H9 (cell line): ENCODE results near the gene SMC3. TPM values are rescaled to one million over a fixed set of nuclear protein-coding genes. Genes with fewer than 3 reads are reported as not detected.

Experiments
- DNase-seq: peaks from one replicate; pipeline ENCODE4 v3.0.0-alpha.2; 2017
- H2AFZ ChIP-seq: one replicate; pipeline ENCODE4 v1.6.1; 2013; ENCODE audit warnings: mild to moderate bottlenecking, low read length, control low read depth, moderate library complexity
- H2AK5ac ChIP-seq: 2 replicates; pipeline ENCODE4 v1.6.1; 2013; ENCODE audit warnings: low read length, control low read depth, mixed read lengths; ENCODE audit not compliant: insufficient read length
- H2BK120ac ChIP-seq: one replicate; pipeline ENCODE4 v1.6.1; 2013; ENCODE audit warnings: low read depth, mild to moderate bottlenecking, low read length, control low read depth, inconsistent platforms; ENCODE audit not compliant: poor library complexity, severe bottlenecking
- H2BK12ac ChIP-seq: 2 replicates; pipeline ENCODE4 v1.6.1; 2013; ENCODE audit warnings: low read length, control low read depth, mixed read lengths, low read depth; ENCODE audit not compliant: insufficient read length
- H2BK15ac ChIP-seq: 2 replicates; pipeline ENCODE4 v1.6.1; 2013; ENCODE audit warnings: low read depth, low read length, control low read depth
- H2BK20ac ChIP-seq: one replicate; pipeline ENCODE4 v1.6.1; 2013; ENCODE audit warnings: low read depth, mild to moderate bottlenecking, low read length, control low read depth, inconsistent platforms; ENCODE audit not compliant: poor library complexity, severe bottlenecking
- H2BK5ac ChIP-seq: 2 replicates; pipeline ENCODE4 v1.6.1; 2013; ENCODE audit warnings: low read length, control low read depth, mixed read lengths; ENCODE audit not compliant: insufficient read length
- H3K14ac ChIP-seq: 2 replicates; pipeline ENCODE4 v1.6.1; 2013; ENCODE audit warnings: low read length, control low read depth; ENCODE audit not compliant: insufficient read depth
- H3K18ac ChIP-seq: 2 replicates; pipeline ENCODE4 v1.6.1; 2013; ENCODE audit warnings: low read depth, mild to moderate bottlenecking, mixed read lengths, low read length, control low read depth; ENCODE audit not compliant: insufficient read length
- H3K23ac ChIP-seq: 2 replicates; pipeline ENCODE4 v1.6.1; 2013; ENCODE audit warnings: low read length, control low read depth, mixed read lengths, low read depth; ENCODE audit not compliant: insufficient read length
- H3K23me2 ChIP-seq: 2 replicates; pipeline ENCODE4 v1.6.1; 2013; ENCODE audit warnings: low read depth, mild to moderate bottlenecking, mixed read lengths, low read length, control low read depth; ENCODE audit not compliant: insufficient read length, poor library complexity, severe bottlenecking
- H3K27ac ChIP-seq: 2 replicates; pipeline ENCODE4 v1.5.1; 2013; ENCODE audit warnings: low read length, control low read depth, mixed read lengths, low read depth; ENCODE audit not compliant: insufficient read length
- H3K27me3 ChIP-seq: 2 replicates; pipeline ENCODE4 v1.6.1; 2013; ENCODE audit warnings: low read length, control low read depth, inconsistent platforms; ENCODE audit not compliant: insufficient read depth
- H3K4ac ChIP-seq: 2 replicates; pipeline ENCODE4 v1.6.1; 2013; ENCODE audit warnings: low read depth, mild to moderate bottlenecking, control low read depth, inconsistent platforms, low read length, moderate library complexity
- H3K4me1 ChIP-seq: 2 replicates; pipeline ENCODE4 v1.6.1; 2013; ENCODE audit warnings: low read length, control low read depth, inconsistent platforms; ENCODE audit not compliant: insufficient read depth
- H3K4me2 ChIP-seq: 2 replicates; pipeline ENCODE4 v1.6.1; 2013; ENCODE audit warnings: low read length, control low read depth, mixed read lengths; ENCODE audit not compliant: insufficient read length, insufficient read depth
- H3K56ac ChIP-seq: 2 replicates; pipeline ENCODE4 v1.6.1; 2013; ENCODE audit warnings: low read depth, mild to moderate bottlenecking, mixed read lengths, low read length, control low read depth; ENCODE audit not compliant: insufficient read length
- H3K79me1 ChIP-seq: 2 replicates; pipeline ENCODE4 v1.6.1; 2013; ENCODE audit warnings: low read depth, mild to moderate bottlenecking, moderate library complexity, low read length, control low read depth, inconsistent platforms; ENCODE audit not compliant: insufficient read depth, poor library complexity, severe bottlenecking
- H3K79me2 ChIP-seq: 2 replicates; pipeline ENCODE4 v1.6.1; 2013; ENCODE audit warnings: low read length, control low read depth, inconsistent platforms; ENCODE audit not compliant: insufficient read depth
- H3K9ac ChIP-seq: 2 replicates; pipeline ENCODE4 v1.6.1; 2013; ENCODE audit warnings: low read length, control low read depth, mixed read lengths; ENCODE audit not compliant: insufficient read length; ENCODE audit errors: extremely low read depth
- H3K9me3 ChIP-seq: one replicate; pipeline ENCODE4 v1.6.1; 2013; ENCODE audit warnings: low read depth, low read length, inconsistent platforms; ENCODE audit not compliant: control insufficient read depth
- H3T11ph ChIP-seq: one replicate; pipeline ENCODE4 v1.6.1; 2013; ENCODE audit warnings: mild to moderate bottlenecking, low read length, control low read depth, inconsistent platforms
- H4K20me1 ChIP-seq: one replicate; pipeline ENCODE4 v1.6.1; 2013; ENCODE audit not compliant: control insufficient read depth, insufficient read length, insufficient read depth
- H4K5ac ChIP-seq: 2 replicates; pipeline ENCODE4 v1.6.1; 2013; ENCODE audit warnings: low read depth, mild to moderate bottlenecking, mixed read lengths, low read length, control low read depth; ENCODE audit not compliant: insufficient read length
- H4K8ac ChIP-seq: replicated peaks from 2 replicates; pipeline ENCODE4 v1.6.1; 2013; ENCODE audit warnings: low read length, control low read depth, mixed read lengths, low read depth; ENCODE audit not compliant: insufficient read length
- H4K91ac ChIP-seq: 2 replicates; pipeline ENCODE4 v1.6.1; 2013; ENCODE audit warnings: low read depth, mild to moderate bottlenecking, moderate library complexity, mixed read lengths, low read length, control low read depth; ENCODE audit not compliant: insufficient read length
- H3K27ac Mint-ChIP-seq, 3 experiments: 2 replicates in 2 of 3; 3 replicates in 1 of 3; pipeline ENCODE4 v1.8.0; 2020 to 2021; ENCODE audit warnings: mixed read lengths in 3 of 3, mild to moderate bottlenecking in 1 of 3, moderate library complexity in 1 of 3
- H3K27me3 Mint-ChIP-seq: 2 replicates; pipeline ENCODE4 v1.8.0; 2021; ENCODE audit warnings: low read depth, mild to moderate bottlenecking, moderate library complexity, mixed read lengths
- H3K36me3 Mint-ChIP-seq, 3 experiments: 2 replicates in 2 of 3; 3 replicates in 1 of 3; pipeline ENCODE4 v1.8.0; 2020 to 2021; ENCODE audit warnings: low read depth in 3 of 3, mixed read lengths in 3 of 3; ENCODE audit not compliant: insufficient read depth in 1 of 3
- H3K4me1 Mint-ChIP-seq, 2 experiments: 2 replicates each; pipeline ENCODE4 v1.8.0; 2020; ENCODE audit warnings: mixed read lengths in 2 of 2
- H3K4me3 Mint-ChIP-seq, 2 experiments: 2 replicates in 1 of 2; 3 replicates in 1 of 2; pipeline ENCODE4 v1.8.0; 2020 to 2021; ENCODE audit warnings: mild to moderate bottlenecking in 2 of 2, mixed read lengths in 2 of 2, moderate library complexity in 1 of 2
- H3K9me3 Mint-ChIP-seq, 2 experiments: 2 replicates in 1 of 2; 3 replicates in 1 of 2; pipeline ENCODE4 v1.8.0; 2020; ENCODE audit warnings: mild to moderate bottlenecking in 2 of 2, mixed read lengths in 2 of 2, moderate library complexity in 1 of 2
- CTCF ChIP-seq: fragments of 200-600 bp; sonication (generic); conservative IDR thresholded peaks from 3 replicates; pipeline ENCODE4 v1.8.0; 2021; ENCODE audit warnings: antibody characterized with exemption, mild to moderate bottlenecking
- WGBS: extraction: QIAGEN DNeasy Blood & Tissue Kit; methylation state at CpG from one replicate; pipeline ENCODE4 v1.1.7; 2013; ENCODE audit warnings: missing lambda C conversion rate, low lambda C conversion rate, mixed read lengths; ENCODE audit not compliant: insufficient read length; ENCODE audit errors: extremely low coverage; 5-methylcytosine and 5-hydroxymethylcytosine counted together
- total RNA-seq: library from RNA; stranded (reverse); gene quantifications from 2 replicates; pipeline ENCODE4 v1.2.1, GENCODE V29; 2021

Gene SMC3
- total RNA-seq, 1 experiment from 2014 or later = 82.4 TPM

GRCh38 chr10:110533149-110533548 is 34.3 kb upstream of the SMC3 start:
- Histone ChIP-seq H4K91ac (no peak overlapping the region), H3K79me2 (no peaks in the 10 kb centered on the region), H3K27me3 (no peaks in the 10 kb centered on the region), H4K20me1 (no peaks in the 10 kb centered on the region), H3K4me1 (peaks cover 6% of the 10 kb centered on the region; the same call in 1 of the 2 replicates), H3K56ac (no peak overlapping the region), H3K79me1 (no peaks in the 10 kb centered on the region), H2AK5ac (no peak overlapping the region), H3K9me3 (no peaks in the 10 kb centered on the region), H3K27ac (no peak overlapping the region), H3K9ac (no peak overlapping the region), H3T11ph (no peak overlapping the region), H3K23me2 (peaks cover 4% of the 10 kb centered on the region), H3K4ac (no peak overlapping the region), H4K5ac (no peak overlapping the region), H2BK12ac (no peak overlapping the region), H3K4me2 (no peak overlapping the region), H3K18ac (no peak overlapping the region), H3K14ac (no peak overlapping the region), H2BK15ac (no peak overlapping the region), H2BK120ac (no peak overlapping the region), H4K8ac (no peak overlapping the region), H2BK5ac (no peak overlapping the region), H2AFZ (no peak overlapping the region), H2BK20ac (no peak overlapping the region), H3K23ac (no peak overlapping the region)
- H3K9me3 Mint-ChIP-seq = no peaks in the 10 kb centered on the region; a peak in 1 of 5 replicates
- no peak overlapping the region for H3K4me3 Mint-ChIP-seq
- no CpG with 5 or more reads among the region's 3 CpGs for WGBS
- no peak for DNase-seq
- H3K4me1 Mint-ChIP-seq = peaks cover 30 to 37% of the 10 kb centered on the region in 2 experiments
- no peaks in the 10 kb centered on the region for H3K36me3 Mint-ChIP-seq
- H3K27ac Mint-ChIP-seq = peak overlapping the region in 2 of 3 experiments; percentile 18 to 37; a peak in 3 of 7 replicates
- TF ChIP-seq CTCF = no peak
- no peaks in the 10 kb centered on the region for H3K27me3 Mint-ChIP-seq
